HUES6 (cell line): ENCODE measurements around the gene GTF2H2C_2.
"Not testable (repeated sequence)": the region's sequence is repeated elsewhere in the genome, so short reads cannot be mapped to it uniquely, and the experiment has no call there.

Experiments used
- H3K27ac ChIP-seq: 2 replicates; pipeline ENCODE4 v1.7.0; 2013; ENCODE audit warnings: low read depth, mild to moderate bottlenecking, low read length, inconsistent platforms
- H3K27me3 ChIP-seq: 2 replicates; pipeline ENCODE4 v1.6.1; 2013; ENCODE audit warnings: low read length; ENCODE audit not compliant: control insufficient read depth, insufficient read depth
- H3K36me3 ChIP-seq: 2 replicates; pipeline ENCODE4 v1.6.1; 2013; ENCODE audit warnings: low read length; ENCODE audit not compliant: control insufficient read depth, insufficient read depth
- H3K4me1 ChIP-seq: 2 replicates; pipeline ENCODE4 v1.6.1; 2013; ENCODE audit warnings: low read length; ENCODE audit not compliant: control insufficient read depth, insufficient read depth
- H3K4me3 ChIP-seq: 2 replicates; pipeline ENCODE4 v1.5.1; 2013; ENCODE audit warnings: low read depth, low read length
- H3K9ac ChIP-seq: one replicate; pipeline ENCODE4 v1.6.1; 2013; ENCODE audit warnings: mild to moderate bottlenecking, low read length
- H3K9me3 ChIP-seq: 2 replicates; pipeline ENCODE4 v1.6.1; 2013; ENCODE audit warnings: low read depth, low read length; ENCODE audit not compliant: control insufficient read depth, insufficient read depth

Gene GTF2H2C_2

GRCh38 chr5:70415117-70415516 lies at the start of gene GTF2H2C_2:
GTF2H2C_2 (plus strand) TSS chr5:70415368.
- not testable (repeated sequence) for H3K4me3 ChIP-seq, H3K9me3 ChIP-seq, H3K4me1 ChIP-seq, H3K9ac ChIP-seq, H3K27me3 ChIP-seq, H3K36me3 ChIP-seq, H3K27ac ChIP-seq

GRCh38 chr5:70400984-70401686 lies 14.0 kb upstream of the GTF2H2C_2 start:
- not testable (repeated sequence) for H3K36me3 ChIP-seq, H3K4me1 ChIP-seq, H3K9me3 ChIP-seq, H3K27ac ChIP-seq, H3K27me3 ChIP-seq
- peak overlapping the region; percentile 72 for H3K9ac ChIP-seq
- H3K4me3 ChIP-seq = peak overlapping the region; percentile 79

GRCh38 chr5:70421322-70421721 lies 6.2 kb downstream of the GTF2H2C_2 start:
- H3K4me3 ChIP-seq, H3K9ac ChIP-seq, H3K4me1 ChIP-seq, H3K36me3 ChIP-seq, H3K27ac ChIP-seq, H3K27me3 ChIP-seq, H3K9me3 ChIP-seq: not testable (repeated sequence)

- H3K27ac ChIP-seq, H3K4me1 ChIP-seq, H3K9me3 ChIP-seq, H3K4me3 ChIP-seq, H3K9ac ChIP-seq, H3K36me3 ChIP-seq, H3K27me3 ChIP-seq: not testable (repeated sequence)
These were observed 8.0 kb downstream of the GTF2H2C_2 start for GRCh38 chr5:70423215-70423614.

- H3K4me3 ChIP-seq, H3K9me3 ChIP-seq, H3K4me1 ChIP-seq, H3K27me3 ChIP-seq, H3K36me3 ChIP-seq, H3K27ac ChIP-seq, H3K9ac ChIP-seq: not testable (repeated sequence)
These were observed 23.4 kb downstream of the GTF2H2C_2 start for GRCh38 chr5:70438518-70438917.

GRCh38 chr5:70449565-70449964 lies 34.4 kb downstream of the GTF2H2C_2 start:
- not testable (repeated sequence) for H3K27ac ChIP-seq, H3K36me3 ChIP-seq

GRCh38 chr5:70451249-70451984 lies 36.2 kb downstream of the GTF2H2C_2 start:
- H3K4me3 ChIP-seq, H3K4me1 ChIP-seq, H3K9ac ChIP-seq, H3K9me3 ChIP-seq, H3K27ac ChIP-seq, H3K27me3 ChIP-seq, H3K36me3 ChIP-seq: not testable (repeated sequence)

More at GRCh38 chr5:70449565-70449964, 34.4 kb downstream of the GTF2H2C_2 start:
- H3K9me3 ChIP-seq, H3K27me3 ChIP-seq, H3K4me3 ChIP-seq, H3K9ac ChIP-seq, H3K4me1 ChIP-seq: not testable (repeated sequence)

- not testable (repeated sequence) for H3K9ac ChIP-seq, H3K4me1 ChIP-seq, H3K27ac ChIP-seq, H3K36me3 ChIP-seq, H3K9me3 ChIP-seq, H3K27me3 ChIP-seq, H3K4me3 ChIP-seq
These were observed 41.9 kb downstream of the GTF2H2C_2 start for GRCh38 chr5:70457093-70457492.

- H3K9ac ChIP-seq, H3K9me3 ChIP-seq, H3K4me1 ChIP-seq, H3K27me3 ChIP-seq, H3K4me3 ChIP-seq, H3K27ac ChIP-seq, H3K36me3 ChIP-seq: not testable (repeated sequence)
These were observed 44.0 kb downstream of the GTF2H2C_2 start for GRCh38 chr5:70459188-70459587.

- not testable (repeated sequence) for H3K9me3 ChIP-seq, H3K27me3 ChIP-seq, H3K27ac ChIP-seq, H3K36me3 ChIP-seq, H3K4me3 ChIP-seq, H3K4me1 ChIP-seq, H3K9ac ChIP-seq
These were observed 46.8 kb downstream of the GTF2H2C_2 start for GRCh38 chr5:70461984-70462383.

- not testable (repeated sequence) for H3K36me3 ChIP-seq, H3K27ac ChIP-seq, H3K4me3 ChIP-seq, H3K9me3 ChIP-seq, H3K4me1 ChIP-seq, H3K27me3 ChIP-seq, H3K9ac ChIP-seq
These were observed 49.0 kb downstream of the GTF2H2C_2 start for GRCh38 chr5:70464019-70464637.
